ENCODE measurements around the gene TKT. TPM values are rescaled to one million over a fixed set of nuclear protein-coding genes. Genes with fewer than 3 reads are reported as not detected.

TKT gene
- polyA plus RNA-seq, 2 of the 4 experiments (the other 2 are of a cell fraction): 628 to 1,457 TPM

- Histone ChIP-seq H3K27ac (peak overlapping the region; percentile 100), H3K4me2 (peak overlapping the region; percentile 74), H3K4me1 (peaks cover 91% of the 10 kb centered on the region), H3K9me3 (no peaks in the 10 kb centered on the region), H3K4me3 (peak overlapping the region; percentile 100)
- FAIRE-seq: no peak
- WGBS (ENCODE audit: missing lambda C conversion rate): 4% methylated on average over 2 of the region's 2 CpGs
- TF ChIP-seq E2F6 (IDR thresholded peaks at IDR 0.05; ENCODE audit: borderline replicate concordance, low read depth) (no peak), ZFP36 (IDR thresholded peaks at IDR 0.05; ENCODE audit: borderline replicate concordance, partially characterized antibody) (peak; percentile 96)
- ATAC-seq: no peak
- ChIA-PET POLR2A (interaction anchor here (0.6 kb wide), 1 partner anchor 19 kb away, joined by 3 read pairs; no protein-coding TSS in a partner anchor), CTCF (interaction anchor here (0.9 to 1.7 kb wide), 5 partner anchors 9 to 40 kb away, joined by 3 to 6 read pairs (median 3); no protein-coding TSS in a partner anchor)
- no peak for DNase-seq (ENCODE audit: low read depth in 1 of 2, low spot score in 1 of 2)
These were observed 8.2 kb downstream of the TKT start for GRCh38 chr3:53247619-53248018.

- Histone ChIP-seq H3K4me3 (peak overlapping the region; percentile 100), H3K9me3 (no peaks in the 10 kb centered on the region), H3K4me1 (peaks cover 100% of the 10 kb centered on the region), H3K27ac (peak overlapping the region; percentile 100), H3K4me2 (peak overlapping the region; percentile 74)
- WGBS (ENCODE audit: missing lambda C conversion rate): 0% methylated on average over 3 of the region's 8 CpGs
- TF ChIP-seq GATA3 (IDR thresholded peaks at IDR 0.05; ENCODE audit: borderline replicate concordance) (0 out of 2 replicates have a peak, but pooled peaks have one; percentile 11), MAX (IDR thresholded peaks at IDR 0.05) (no peak)
- FAIRE-seq: no peak
- ChIA-PET CTCF (interaction anchor here (0.8 to 4.5 kb wide), 5 partner anchors 10 to 49 kb away, joined by 3 to 12 read pairs (median 5); no protein-coding TSS in a partner anchor), POLR2A (interaction anchor here (0.6 kb wide), 1 partner anchor 11 kb away, joined by 3 read pairs; the partner anchor contains the start of gene TKT)
- ATAC-seq: peak in 1 of 2 experiments; percentile 3; a peak in 2 of 6 replicates
- no peak for DNase-seq (ENCODE audit: low read depth in 1 of 2, low spot score in 1 of 2)
These were observed 11.6 kb downstream of the TKT start for GRCh38 chr3:53244271-53244670.

GRCh38 chr3:53243785-53244184 lies 12.0 kb downstream of the TKT start:
- peak overlapping the region; percentile 100 for H3K27ac ChIP-seq
- no peak for TF ChIP-seq PHF8 (IDR thresholded peaks at IDR 0.05; ENCODE audit: borderline replicate concordance, low read depth)
- TF ChIP-seq HOXB5 (CRISPR knock-in tag; IDR thresholded peaks at IDR 0.05): no peak
- TF ChIP-seq HEYL (CRISPR knock-in tag; IDR thresholded peaks at IDR 0.05): no peak
- no peak for TF ChIP-seq KDM1A (IDR thresholded peaks at IDR 0.05; ENCODE audit: low read depth)
- TF ChIP-seq POLR2AphosphoS2 (conservative IDR thresholded peaks at IDR 0.05; ENCODE audit: low read length): no peak
- no peak for TF ChIP-seq MYC (IDR thresholded peaks at IDR 0.05; ENCODE audit: borderline replicate concordance, low read length)
- TF ChIP-seq CBX8 (IDR thresholded peaks at IDR 0.05): no peak
- no peak for TF ChIP-seq NFE2L2 (conservative IDR thresholded peaks at IDR 0.05; ENCODE audit: low read length)
- TF ChIP-seq GATA3 (IDR thresholded peaks at IDR 0.05; ENCODE audit: borderline replicate concordance): no peak
- H3K4me3 ChIP-seq: peak overlapping the region; percentile 100
- ATAC-seq (peak in 1 of 2 experiments; percentile 6; a peak in 3 of 6 replicates), FAIRE-seq (no peak), DNase-seq (ENCODE audit: low read depth in 1 of 2, low spot score in 1 of 2) (no peak)
- H3K4me2 ChIP-seq: peak overlapping the region; percentile 74
- no peaks in the 10 kb centered on the region for H3K9me3 ChIP-seq
- ChIA-PET CTCF (interaction anchor here (0.8 to 4.5 kb wide), 4 partner anchors 9 to 23 kb away, joined by 3 to 12 read pairs (median 6); no protein-coding TSS in a partner anchor), POLR2A (interaction anchor here (0.6 to 1.8 kb wide), 2 partner anchors 12 to 104 kb away, joined by 3 to 4 read pairs; partner anchors contain the start of genes DCP1A and TKT)
- peaks cover 100% of the 10 kb centered on the region for H3K4me1 ChIP-seq
- 13% methylated on average over 7 of the region's 8 CpGs for WGBS (ENCODE audit: missing lambda C conversion rate)

- no peak for FAIRE-seq
- WGBS (ENCODE audit: missing lambda C conversion rate): 20% methylated on average over 10 of the region's 14 CpGs
- peak in 1 of 2 experiments; percentile 60 for DNase-seq (ENCODE audit: low read depth in 1 of 2, low spot score in 1 of 2)
- H3K4me1 ChIP-seq: peaks cover 99% of the 10 kb centered on the region
- peak overlapping the region; percentile 100 for H3K27ac ChIP-seq
- TF ChIP-seq MAX (IDR thresholded peaks at IDR 0.05) (peak; percentile 95), POLR2A (IDR thresholded peaks at IDR 0.05; ENCODE audit: low read length) (no peak), ZFP36 (IDR thresholded peaks at IDR 0.05; ENCODE audit: borderline replicate concordance, partially characterized antibody) (no peak), FOSL2 (IDR thresholded peaks at IDR 0.05) (no peak), FOSL2 (CRISPR knock-in tag; IDR thresholded peaks at IDR 0.05) (peak; percentile 56), E2F6 (IDR thresholded peaks at IDR 0.05; ENCODE audit: borderline replicate concordance, low read depth) (peak; percentile 92)
- ChIA-PET CTCF (interaction anchor here (1.7 to 4.5 kb wide), 2 partner anchors 8 to 23 kb away, joined by 4 to 12 read pairs; no protein-coding TSS in a partner anchor), POLR2A (interaction anchor here (1.8 kb wide), 1 partner anchor 104 kb away, joined by 4 read pairs; the partner anchor contains the start of gene DCP1A)
- H3K9me3 ChIP-seq: no peaks in the 10 kb centered on the region
- H3K4me3 ChIP-seq: peak overlapping the region; percentile 100; the same call in 2 of the 3 replicates
- H3K4me2 ChIP-seq: peak overlapping the region; percentile 74
- ATAC-seq: peak in 1 of 2 experiments; percentile 2; a peak in 4 of 6 replicates
These were observed 12.7 kb downstream of the TKT start for GRCh38 chr3:53243165-53243564.

All from A549 (cell line).